A673 (cell line): Measurements from ENCODE around the gene PGK1. TPM values are rescaled to one million over a fixed set of nuclear protein-coding genes. Genes with fewer than 3 reads are reported as not detected.

Source experiments
- BruUV-seq: library from RNA; stranded (reverse); fragments of 400-500 nt; replicated peaks from 2 replicates; lab custom pipeline; 2021; lab: Mats Ljungman, UMichigan
- CTCF ChIA-PET: fragments of 300-600 bp; sonication (Branson Sonifier 250); formaldehyde crosslinking; loops from one replicate; lab custom pipeline; 2022; ENCODE audit warnings: antibody characterized with exemption; lab: Charles Lee
- POLR2A ChIA-PET: fragments of 300-600 bp; sonication (Branson Sonifier 250); formaldehyde crosslinking; loops from one replicate; lab custom pipeline; 2022; ENCODE audit warnings: antibody characterized with exemption; ENCODE audit not compliant: low non-redundant PET; lab: Charles Lee
- DNase-seq: peaks from one replicate; pipeline ENCODE4 v3.0.0-alpha.2; 2015; ENCODE audit warnings: low spot score
- H3K27ac ChIP-seq: fragments of 200-600 bp; sonication (generic); 2 replicates; pipeline ENCODE4 v1.5.1; 2016; ENCODE audit warnings: mixed run types, low read depth, mild to moderate bottlenecking, mixed read lengths, antibody characterized with exemption, low read length; ENCODE audit not compliant: poor library complexity, severe bottlenecking
- H3K27me3 ChIP-seq: fragments of 200-600 bp; sonication (generic); replicated peaks from 2 replicates; pipeline ENCODE4 v1.6.1; 2017; ENCODE audit warnings: mixed run types, low read depth, mild to moderate bottlenecking, mixed read lengths, antibody characterized with exemption, low read length; ENCODE audit not compliant: insufficient read depth, poor library complexity
- H3K36me3 ChIP-seq: fragments of 200-600 bp; sonication (generic); 2 replicates; pipeline ENCODE4 v1.6.1; 2016; ENCODE audit warnings: mixed run types, mild to moderate bottlenecking, mixed read lengths, antibody characterized with exemption, low read length; ENCODE audit not compliant: insufficient read depth, poor library complexity, severe bottlenecking
- H3K4me1 ChIP-seq: fragments of 200-600 bp; sonication (generic); 2 replicates; pipeline ENCODE4 v1.6.1; 2017; ENCODE audit warnings: mixed run types, mild to moderate bottlenecking, mixed read lengths, antibody characterized with exemption, low read length; ENCODE audit not compliant: insufficient read depth, poor library complexity, severe bottlenecking
- H3K4me3 ChIP-seq: fragments of 200-600 bp; sonication (generic); 2 replicates; pipeline ENCODE4 v1.5.1; 2016; ENCODE audit warnings: low read depth, mixed run types, mild to moderate bottlenecking, mixed read lengths, low read length; ENCODE audit not compliant: poor library complexity, severe bottlenecking
- H3K9me3 ChIP-seq: fragments of 200-600 bp; sonication (generic); 2 replicates; pipeline ENCODE4 v1.6.1; 2016; ENCODE audit warnings: mixed run types, low read depth, mild to moderate bottlenecking, mixed read lengths, antibody characterized with exemption, low read length; ENCODE audit not compliant: poor library complexity, severe bottlenecking
- EZH2 ChIP-seq: fragments of 200-600 bp; sonication (generic); IDR thresholded peaks from 2 replicates; pipeline ENCODE4 v1.6.1; 2017; ENCODE audit warnings: borderline replicate concordance, low read depth, mild to moderate bottlenecking, mixed read lengths, antibody characterized with exemption, low read length; ENCODE audit not compliant: poor library complexity, severe bottlenecking
- intact Hi-C: fragments of 100-400 bp; cut with micrococcal nuclease; formaldehyde crosslinking; loops from one replicate; pipeline ENCODE4 v1.10.0; 2022; ENCODE audit not compliant: unreplicated experiment
- total RNA-seq: library from RNA; stranded (reverse); gene quantifications from 2 replicates; pipeline ENCODE4 v1.2.3, GENCODE V29; 2021
- TF ChIP-seq, protein P1 (sequence below): fragments of 300-800, 200-600 bp; sonication (generic); conservative IDR thresholded peaks from 2 replicates; pipeline ENCODE4 v1.5.1; 2017; ENCODE audit warnings: low read depth, mild to moderate bottlenecking, antibody characterized with exemption, low read length, moderate library complexity, mixed read lengths

Gene PGK1
- total RNA-seq, 1 experiment from 2014 or later = 438 TPM

DNA sequence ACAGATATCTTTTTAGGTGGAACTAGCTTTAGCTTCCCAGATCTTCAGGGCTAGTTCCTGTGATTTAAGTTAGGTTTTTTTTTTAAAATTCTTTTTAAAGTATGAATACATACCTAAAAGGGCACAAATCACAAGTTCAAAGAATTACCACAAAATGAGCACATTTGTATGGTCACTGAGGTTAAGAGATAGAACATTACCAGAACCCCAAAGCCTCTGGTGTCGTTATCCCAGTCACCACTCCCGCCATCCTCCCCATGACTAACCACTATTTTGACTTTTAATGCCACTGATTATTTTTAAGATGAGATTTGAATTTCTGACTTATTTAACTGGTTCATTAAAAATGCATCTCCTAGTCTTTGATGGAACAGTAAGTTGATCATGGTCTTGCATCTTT is 5.4 kb downstream of the PGK1 start:
- intact Hi-C loops = no loop called here
- H3K36me3 ChIP-seq = peaks cover 48% of the 10 kb centered on the region
- POLR2A ChIA-PET = no interaction called here

DNA sequence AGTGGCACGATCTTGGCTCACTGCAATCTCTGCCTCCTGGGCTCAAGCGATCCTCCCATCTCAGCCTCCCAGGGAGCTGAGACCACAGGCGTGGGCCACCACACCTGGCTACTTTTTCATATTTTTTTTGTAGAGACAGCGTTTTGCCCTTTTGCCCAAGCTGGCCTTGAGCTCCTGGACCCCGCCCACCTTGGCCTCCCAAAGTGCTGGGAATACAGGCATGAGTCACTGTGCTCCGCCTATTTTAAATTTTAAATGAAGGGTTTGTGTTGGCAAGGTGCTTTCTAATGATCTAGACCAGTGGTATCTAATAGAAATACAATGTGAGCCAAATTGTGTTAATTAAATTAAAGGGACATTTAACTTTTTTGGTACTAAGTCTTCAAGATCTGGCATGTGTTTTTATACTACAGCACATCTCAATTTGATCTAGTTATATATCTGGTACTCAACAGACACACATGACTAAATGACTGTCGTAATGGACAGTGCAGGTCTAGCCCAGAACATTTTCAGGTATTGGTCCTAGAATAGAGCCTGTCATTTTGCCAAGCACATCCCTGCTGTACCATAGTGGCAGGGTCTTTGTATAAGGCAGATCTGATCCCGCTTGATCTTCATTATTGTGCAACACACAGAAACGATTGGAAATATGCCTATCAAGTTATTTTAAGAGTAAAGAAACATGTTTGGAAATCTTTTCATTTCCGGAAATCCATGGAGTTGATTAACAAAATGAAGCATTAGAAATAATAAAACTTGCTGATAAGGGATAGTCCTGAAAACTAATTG is 7.3 kb downstream of the PGK1 start:
- Histone ChIP-seq H3K27ac (no peak overlapping the region), H3K36me3 (peaks cover 67% of the 10 kb centered on the region), H3K27me3 (no peaks in the 10 kb centered on the region), H3K4me1 (no peaks in the 10 kb centered on the region), H3K4me3 (no peak overlapping the region), H3K9me3 (no peaks in the 10 kb centered on the region)
- BruUV-seq = no TSS peak
- DNase-seq = no peak
- ChIA-PET CTCF (no interaction called here), POLR2A (no interaction called here)
- no peak for TF ChIP-seq EZH2
- TF ChIP-seq, protein P1, sequence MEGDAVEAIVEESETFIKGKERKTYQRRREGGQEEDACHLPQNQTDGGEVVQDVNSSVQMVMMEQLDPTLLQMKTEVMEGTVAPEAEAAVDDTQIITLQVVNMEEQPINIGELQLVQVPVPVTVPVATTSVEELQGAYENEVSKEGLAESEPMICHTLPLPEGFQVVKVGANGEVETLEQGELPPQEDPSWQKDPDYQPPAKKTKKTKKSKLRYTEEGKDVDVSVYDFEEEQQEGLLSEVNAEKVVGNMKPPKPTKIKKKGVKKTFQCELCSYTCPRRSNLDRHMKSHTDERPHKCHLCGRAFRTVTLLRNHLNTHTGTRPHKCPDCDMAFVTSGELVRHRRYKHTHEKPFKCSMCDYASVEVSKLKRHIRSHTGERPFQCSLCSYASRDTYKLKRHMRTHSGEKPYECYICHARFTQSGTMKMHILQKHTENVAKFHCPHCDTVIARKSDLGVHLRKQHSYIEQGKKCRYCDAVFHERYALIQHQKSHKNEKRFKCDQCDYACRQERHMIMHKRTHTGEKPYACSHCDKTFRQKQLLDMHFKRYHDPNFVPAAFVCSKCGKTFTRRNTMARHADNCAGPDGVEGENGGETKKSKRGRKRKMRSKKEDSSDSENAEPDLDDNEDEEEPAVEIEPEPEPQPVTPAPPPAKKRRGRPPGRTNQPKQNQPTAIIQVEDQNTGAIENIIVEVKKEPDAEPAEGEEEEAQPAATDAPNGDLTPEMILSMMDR = no peak
- intact Hi-C loops = no loop called here

More for the DNA sequence above, 5.4 kb downstream of the PGK1 start:
- Histone ChIP-seq H3K27me3 (no peaks in the 10 kb centered on the region), H3K4me1 (no peaks in the 10 kb centered on the region), H3K9me3 (no peaks in the 10 kb centered on the region), H3K4me3 (peak overlapping the region; percentile 3), H3K27ac (no peak overlapping the region)
- CTCF ChIA-PET = no interaction called here
- no peak for DNase-seq
- TF ChIP-seq, protein P1 = no peak
- TF ChIP-seq EZH2 = no peak
- no TSS peak for BruUV-seq

DNA sequence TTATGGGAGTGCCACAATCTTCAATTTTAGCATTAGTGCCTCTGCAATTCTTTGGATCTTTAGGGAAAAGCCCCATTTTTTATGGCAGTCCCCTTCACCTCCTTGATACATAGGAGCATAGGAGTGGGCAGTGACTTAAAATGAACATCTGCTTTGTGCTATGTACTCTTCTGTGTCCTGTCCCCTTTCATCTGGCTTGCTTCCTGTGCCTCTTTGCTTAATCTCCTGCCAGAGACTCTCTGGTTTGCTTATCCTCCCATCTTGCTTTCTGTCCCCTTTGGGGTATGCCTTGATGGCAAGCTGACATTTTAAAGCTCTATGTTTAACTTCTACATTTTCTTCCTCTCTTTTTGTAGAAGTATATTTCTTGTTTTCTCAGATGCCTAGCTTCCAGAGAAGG is 12.3 kb downstream of the PGK1 start:
- DNase-seq = no peak
- Histone ChIP-seq H3K27ac (no peak overlapping the region), H3K9me3 (no peaks in the 10 kb centered on the region), H3K36me3 (peaks cover 94% of the 10 kb centered on the region), H3K27me3 (no peaks in the 10 kb centered on the region), H3K4me1 (no peaks in the 10 kb centered on the region), H3K4me3 (no peak overlapping the region)
- intact Hi-C loops = no loop called here
- no peak for TF ChIP-seq EZH2
- TF ChIP-seq, protein P1 = no peak
- CTCF ChIA-PET = no interaction called here
- no TSS peak for BruUV-seq
- POLR2A ChIA-PET = no interaction called here
